K562 (cell line): ENCODE results near the gene ERICH6. TPM values are rescaled to one million over a fixed set of nuclear protein-coding genes. Genes with fewer than 3 reads are reported as not detected.

Experiments
- ATF1 ChIP-seq, 2 experiments: fragments of 450-650 bp in 1 of 2; IDR thresholded peaks; 2 replicates each; pipeline ENCODE4 v1.6.1; 2016; ENCODE audit warnings: missing compliant biosample characterization in 1 of 2, missing genetic modification characterization in 1 of 2
- CBX5 ChIP-seq: IDR thresholded peaks from 2 replicates; pipeline ENCODE4 v1.6.1; 2014; ENCODE audit warnings: low read depth, borderline replicate concordance
- DMBX1 ChIP-seq: fragments of 250-450 bp; sonication (Bioruptor Pico); IDR thresholded peaks from 2 replicates; pipeline ENCODE4 v1.8.0; 2022; ENCODE audit warnings: inconsistent platforms, mild to moderate bottlenecking, moderate library complexity, borderline replicate concordance
- EP400 ChIP-seq: fragments of 450-650 bp; IDR thresholded peaks from 2 replicates; pipeline ENCODE4 v1.6.1; 2017; ENCODE audit warnings: antibody characterized with exemption, mild to moderate bottlenecking, moderate library complexity
- HMGXB4 ChIP-seq: sonication (generic); formaldehyde crosslinking; IDR thresholded peaks from 2 replicates; pipeline ENCODE4 v1.8.1; 2023; ENCODE audit warnings: mild to moderate bottlenecking, missing genetic modification reagents
- IRF9 ChIP-seq: fragments of 450-650 bp; IDR thresholded peaks from 2 replicates; pipeline ENCODE4 v1.6.1; 2016; ENCODE audit warnings: missing biosample characterization, missing genetic modification characterization
- MEIS2 ChIP-seq: fragments of 450-650 bp; IDR thresholded peaks from 2 replicates; pipeline ENCODE4 v1.6.1; 2014; ENCODE audit warnings: mild to moderate bottlenecking; ENCODE audit not compliant: partially characterized antibody
- NRF1 ChIP-seq, 2 experiments: fragments of 450-650 bp; IDR thresholded peaks in 1 of 2; conservative IDR thresholded peaks in 1 of 2; 2 replicates each; pipeline ENCODE4 v1.6.1; 2014; ENCODE audit warnings: mild to moderate bottlenecking in 2 of 2
- PTTG1 ChIP-seq: fragments of 450-650 bp; IDR thresholded peaks from 2 replicates; pipeline ENCODE4 v1.6.1; 2016; ENCODE audit warnings: low read depth, mild to moderate bottlenecking, missing genetic modification characterization, missing compliant biosample characterization
- REST ChIP-seq, 2 experiments: fragments of 450-650 bp; formaldehyde crosslinking in 1 of 2; IDR thresholded peaks; 2 replicates each; pipeline versions ENCODE4 v1.4.0 to v1.6.1; 2014 to 2020; ENCODE audit warnings: mild to moderate bottlenecking in 2 of 2, borderline replicate concordance in 1 of 2, low read depth in 1 of 2
- ZFP91 ChIP-seq: sonication (generic); formaldehyde crosslinking; IDR thresholded peaks from 2 replicates; pipeline ENCODE4 v1.8.0; 2022; ENCODE audit warnings: mild to moderate bottlenecking, missing genetic modification reagents
- ZFX ChIP-seq: sonication (generic); formaldehyde crosslinking; IDR thresholded peaks from 2 replicates; pipeline ENCODE4 v1.8.0; 2022; ENCODE audit warnings: mild to moderate bottlenecking, missing genetic modification reagents, moderate library complexity
- ZNF175 ChIP-seq: fragments of 200-800 bp; sonication (Bioruptor generic); IDR thresholded peaks from 2 replicates; pipeline ENCODE4 v1.6.1; 2016; ENCODE audit warnings: low read depth, mild to moderate bottlenecking, missing genetic modification characterization, missing compliant biosample characterization
- polyA plus RNA-seq, 8 experiments: library from polyadenylated mRNA; depleted of rRNA in 4 of 8; stranded (reverse) in 5 of 8; unstranded in 3 of 8; fragments of >200 nt; fragmentation: Nextera tagmentation in 2 of 8; fragmentation: Illumina TruSeq in 1 of 8; extraction: Ambion mirVana in 2 of 8; extraction: Trizol in 1 of 8; gene quantifications; 2 replicates each; pipeline versions ENCODE4 v1.2.1 to v1.2.3, GENCODE V29; 2011 to 2014; ENCODE audit warnings: inconsistent platforms in 1 of 8, missing spikeins in 1 of 8
- total RNA-seq, 7 experiments: library from RNA; depleted of rRNA in 6 of 7; stranded (reverse); fragments of >200 nt in 6 of 7; fragmentation: Illumina TruSeq in 2 of 7; extraction: Trizol in 2 of 7; gene quantifications; 2 replicates each; pipeline versions ENCODE4 v1.2.1 to v1.2.3, GENCODE V29; 2011 to 2021; ENCODE audit warnings: low replicate concordance in 1 of 7

The ERICH6 gene
- total and polyA plus RNA-seq, 9 of the 15 experiments (the other 6 are each of a cell fraction or from before 2014, with no cell fraction given), result not detected

- TF ChIP-seq CBX5 (no peak), EP400 (peak; percentile 37; the same call in 1 of the 2 replicates), MEIS2 (peak; percentile 48), HMGXB4 (CRISPR knock-in tag) (no peak), ZFX (peak; percentile 60), NRF1 (conservative IDR thresholded peaks at IDR 0.05 in 1 of 2, IDR thresholded peaks at IDR 0.05 in 1 of 2) (peak in 1 of 2 experiments; percentile 48; a peak in 3 of 4 replicates), IRF9 (no peak), ZFP91 (CRISPR knock-in tag) (no peak), ATF1 (CRISPR knock-in tag; IDR thresholded peaks at IDR 0.05) (no peak), ATF1 (tag; IDR thresholded peaks at IDR 0.05) (peak; percentile 71), DMBX1 (CRISPR knock-in tag) (0 out of 2 replicates have a peak, but pooled peaks have one; percentile 52), PTTG1 (tag) (0 out of 2 replicates have a peak, but pooled peaks have one; percentile 9), REST (IDR thresholded peaks at IDR 0.05; ENCODE audit: borderline replicate concordance) (0 out of 2 replicates have a peak, but pooled peaks have one; percentile 20), REST (CRISPR knock-in tag; IDR thresholded peaks at IDR 0.05; ENCODE audit: low read depth) (no peak), ZNF175 (0 out of 2 replicates have a peak, but pooled peaks have one; percentile 44)
These were observed 24.2 kb upstream of the ERICH6 start (continued) for GRCh38 chr3:150727653-150728502.
